Suppressor macrophage (primary cell): ENCODE measurements around the gene TAB3.
"Not testable (repeated sequence)": the region's sequence is repeated elsewhere in the genome, so short reads cannot be mapped to it uniquely, and the experiment has no call there.

Source experiments
- DNase-seq, 4 experiments: peaks; one replicate each; pipeline ENCODE4 v3.0.0-alpha.2; 2020 to 2022

Gene TAB3

GRCh38 chrX:30812326-30812725, 76.7 kb downstream of the TAB3 start:
- DNase-seq: peak in 2 of 4 experiments; percentile 5 to 19

GRCh38 chrX:30806187-30806728, 82.8 kb downstream of the TAB3 start:
- no peak for DNase-seq

GRCh38 chrX:30804462-30804861, 84.6 kb downstream of the TAB3 start:
- no peak for DNase-seq

- DNase-seq: no peak
These were observed 88.2 kb downstream of the TAB3 start for GRCh38 chrX:30800901-30801300.

GRCh38 chrX:30799327-30799726, 89.7 kb downstream of the TAB3 start:
- no peak for DNase-seq

- no peak for DNase-seq
These were observed 90.2 kb downstream of the TAB3 start for GRCh38 chrX:30798810-30799209.

- not testable (repeated sequence) for DNase-seq
These were observed 91.8 kb downstream of the TAB3 start for GRCh38 chrX:30797301-30797700.

- DNase-seq: no peak
These were observed 92.8 kb downstream of the TAB3 start for GRCh38 chrX:30795981-30796958.

GRCh38 chrX:30794497-30794896, 94.6 kb downstream of the TAB3 start:
- DNase-seq: no peak

GRCh38 chrX:30793767-30794103, 95.3 kb downstream of the TAB3 start:
- no peak for DNase-seq

GRCh38 chrX:30793075-30793766, 95.8 kb downstream of the TAB3 start:
- DNase-seq: no peak

GRCh38 chrX:30791296-30792278, 97.5 kb downstream of the TAB3 start:
- DNase-seq: no peak

- DNase-seq: no peak
These were observed 102.0 kb downstream of the TAB3 start for GRCh38 chrX:30787012-30787411.

- no peak for DNase-seq
These were observed 102.7 kb downstream of the TAB3 start for GRCh38 chrX:30786374-30786773.

GRCh38 chrX:30781711-30782444, 107.2 kb downstream of the TAB3 start:
- no peak for DNase-seq

GRCh38 chrX:30779453-30780030, 109.5 kb downstream of the TAB3 start:
- DNase-seq: no peak

GRCh38 chrX:30777575-30777974, 111.5 kb downstream of the TAB3 start:
- no peak for DNase-seq
